NCI-H524 treated with DMSO at 0.1 percent for 48 hours (cell line): ENCODE data around the gene CSMD2.
"Not testable (repeated sequence)": the region's sequence is repeated elsewhere in the genome, so short reads cannot be mapped to it uniquely, and the experiment has no call there.

Experiments used
- DNase-seq: peaks from one replicate; lab custom pipeline; 2025; lab: John Stamatoyannopoulos, UW

CSMD2 gene

DNA sequence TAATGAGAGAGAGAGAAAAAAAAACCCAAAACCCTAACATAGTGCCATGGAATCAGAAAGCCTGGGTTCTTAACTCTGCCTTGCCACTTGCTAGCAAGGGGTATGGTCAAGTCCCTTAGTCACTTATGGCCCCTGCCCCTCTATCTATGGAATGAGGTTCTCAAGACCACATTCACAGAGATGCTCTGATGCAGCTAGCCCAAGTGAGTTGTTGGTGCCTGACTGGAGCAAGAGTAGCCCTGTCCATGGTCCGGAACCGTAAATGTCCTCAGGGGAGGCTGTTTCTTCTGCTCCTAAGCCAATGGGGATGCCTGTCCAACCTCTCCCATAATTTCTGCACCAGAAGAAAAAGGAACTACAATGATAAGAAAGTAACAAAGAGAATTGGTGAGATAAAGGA, 56.8 kb downstream of the CSMD2 start:
- no peak for DNase-seq

DNA sequence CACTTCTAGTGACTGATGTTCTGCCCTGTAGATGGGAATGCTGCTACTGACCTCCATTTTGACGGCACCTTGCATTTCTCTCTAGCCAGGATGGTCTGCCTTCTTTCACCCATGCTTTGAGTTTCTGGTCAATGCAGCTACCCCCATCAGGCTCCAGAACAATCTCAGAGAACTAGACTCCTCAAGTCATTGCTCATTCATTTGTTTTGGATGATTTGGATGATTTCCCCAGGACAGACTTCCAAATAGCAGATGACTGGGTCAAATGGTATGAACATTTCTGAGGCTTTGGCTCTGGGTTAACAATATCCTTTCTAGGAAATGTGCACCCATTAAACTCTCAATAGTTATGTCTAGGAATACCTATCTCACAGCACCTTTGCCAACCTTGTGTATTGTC, 63.9 kb downstream of the CSMD2 start:
- no peak for DNase-seq

DNA sequence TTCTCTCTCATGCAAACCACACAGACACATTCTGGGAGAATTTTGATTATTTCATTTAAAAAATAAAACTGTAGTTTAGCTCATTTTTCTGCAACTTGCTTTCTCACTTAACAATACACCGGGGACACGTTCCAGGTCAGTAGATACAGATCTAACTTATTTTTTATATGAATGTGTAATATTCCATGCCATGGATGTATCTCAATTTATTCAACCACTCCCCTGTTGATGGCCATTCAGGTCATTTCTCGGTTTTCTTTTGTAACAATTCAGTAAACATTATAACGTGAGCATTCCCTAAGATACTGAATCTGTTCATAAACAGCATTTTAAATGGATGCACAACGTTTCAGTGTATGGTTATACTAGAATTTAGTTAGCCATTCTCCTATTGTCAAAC, 64.7 kb downstream of the CSMD2 start:
- DNase-seq, result no peak

DNA sequence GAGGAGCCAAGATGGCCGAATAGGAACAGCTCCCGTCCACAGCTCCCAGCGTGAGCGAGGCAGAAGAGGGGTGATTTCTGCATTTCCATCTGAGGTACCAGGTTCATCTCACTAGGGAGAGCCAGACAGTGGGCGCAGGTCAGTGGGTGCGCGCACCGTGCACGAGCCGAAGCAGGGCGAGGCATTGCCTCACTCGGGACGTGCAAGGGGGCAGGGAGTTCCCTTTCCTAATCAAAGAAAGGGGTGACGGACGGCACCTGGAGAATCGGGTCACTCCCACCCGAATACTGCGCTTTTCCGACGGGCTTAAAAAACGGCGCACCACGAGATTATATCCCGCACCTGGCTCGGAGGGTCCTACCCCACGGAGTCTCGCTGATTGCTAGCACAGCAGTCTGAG, 72.6 kb downstream of the CSMD2 start:
- DNase-seq, result not testable (repeated sequence)

DNA sequence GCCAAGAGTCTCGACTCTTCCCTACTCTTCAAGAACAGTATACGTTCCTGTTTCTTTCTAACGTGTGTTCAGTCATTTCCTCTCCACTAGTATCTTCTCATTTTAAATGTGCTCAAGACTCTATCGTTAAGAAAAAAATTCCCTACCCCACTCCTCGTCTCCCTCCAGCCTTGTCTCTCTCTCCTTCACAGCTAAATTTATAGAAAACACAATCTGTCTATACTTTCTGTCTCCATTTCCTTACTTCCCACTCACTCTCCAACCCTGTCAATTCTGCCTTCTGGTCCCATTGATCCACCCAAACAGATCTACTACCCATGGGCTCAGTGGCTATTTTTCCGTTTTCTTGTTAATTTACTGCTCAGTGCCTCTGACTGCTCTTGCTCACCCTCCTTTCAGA, 75.3 kb downstream of the CSMD2 start:
- DNase-seq, result no peak

DNA sequence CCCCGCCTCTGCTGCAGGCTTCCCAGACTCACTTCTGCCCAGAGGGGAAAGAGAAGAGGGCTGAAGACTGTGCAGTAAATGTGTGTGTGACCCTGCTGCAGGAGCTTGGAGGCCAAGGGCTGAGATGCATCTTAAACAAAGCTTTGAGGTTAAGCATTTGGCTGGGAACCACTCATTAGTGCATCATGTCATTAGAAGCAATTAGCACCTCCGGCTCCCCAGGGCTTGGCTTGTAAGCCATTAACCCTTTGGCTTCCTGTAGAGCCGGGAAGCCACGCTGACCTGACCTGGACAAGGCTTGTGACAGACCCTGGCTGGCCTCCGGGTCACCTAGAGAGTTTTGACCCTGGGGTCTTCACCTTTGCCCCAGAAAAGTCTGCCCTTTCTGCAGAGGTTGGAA, 77.0 kb downstream of the CSMD2 start:
- no peak for DNase-seq

DNA sequence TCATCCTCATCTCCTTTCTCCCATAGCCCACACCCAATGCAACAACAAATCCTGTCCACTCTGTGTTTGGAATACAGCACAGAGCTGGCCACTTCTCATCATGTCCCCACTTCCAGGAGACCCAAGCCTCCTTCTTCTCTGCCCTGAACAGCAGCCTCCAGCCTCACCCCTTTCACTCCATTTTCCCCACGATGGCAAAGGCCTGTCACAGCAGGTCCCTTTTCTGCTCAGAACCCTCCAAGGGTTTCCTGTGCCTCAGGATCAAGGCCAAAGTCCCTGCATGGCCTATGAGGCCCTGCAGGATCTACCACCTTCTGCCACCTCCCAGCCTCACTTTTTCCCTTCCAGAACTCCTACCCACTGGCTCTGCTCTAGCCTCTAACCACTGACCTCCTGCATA, 78.5 kb downstream of the CSMD2 start:
- DNase-seq, result no peak

DNA sequence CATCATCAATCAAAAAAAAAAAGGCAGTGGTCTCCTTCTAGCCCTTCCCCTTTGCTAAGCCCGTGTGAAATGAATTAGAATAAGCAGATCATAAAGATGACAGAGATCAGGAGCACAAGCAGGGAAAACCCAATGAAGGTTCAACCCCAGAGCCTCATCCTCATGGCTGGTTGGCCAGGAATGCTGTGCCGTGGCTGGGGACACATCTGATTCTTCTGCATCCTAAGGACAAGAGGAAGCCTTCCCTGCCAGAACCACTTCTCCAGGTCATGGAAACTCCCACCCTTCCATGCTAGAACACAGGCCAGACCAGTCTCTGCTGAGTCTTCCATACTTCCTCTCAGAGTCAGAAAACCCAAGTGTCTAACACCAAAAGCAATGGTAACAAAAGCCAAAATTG, 81.1 kb downstream of the CSMD2 start:
- no peak for DNase-seq

DNA sequence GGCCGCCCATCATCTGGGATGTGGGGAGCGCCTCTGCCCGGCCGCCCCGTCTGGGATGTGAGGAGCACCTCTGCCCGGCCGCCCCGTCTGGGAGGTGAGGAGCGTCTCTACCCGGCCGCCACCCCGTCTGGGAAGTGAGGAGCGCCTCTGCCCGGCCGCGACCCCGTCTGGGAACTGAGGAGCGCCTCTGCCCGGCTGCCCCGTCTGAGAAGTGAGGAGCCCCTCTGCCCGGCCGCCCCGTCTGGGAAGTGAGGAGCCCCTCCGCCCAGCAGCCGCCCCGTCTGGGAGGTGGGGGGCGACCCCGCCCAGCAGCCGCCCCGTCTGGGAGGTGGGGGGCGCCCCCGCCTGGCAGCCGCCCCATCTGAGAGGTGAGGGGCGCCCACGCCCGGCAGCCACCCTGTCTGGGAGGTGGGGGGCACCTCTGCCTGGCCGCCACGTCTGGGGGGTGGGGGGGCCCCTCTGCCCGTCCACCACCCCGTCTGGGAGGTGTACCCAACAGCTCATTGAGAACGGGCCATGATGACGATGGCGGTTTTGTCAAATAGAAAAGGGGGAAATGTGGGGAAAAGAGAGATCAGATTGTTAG, 82.9 kb downstream of the CSMD2 start:
- not testable (repeated sequence) for DNase-seq

DNA sequence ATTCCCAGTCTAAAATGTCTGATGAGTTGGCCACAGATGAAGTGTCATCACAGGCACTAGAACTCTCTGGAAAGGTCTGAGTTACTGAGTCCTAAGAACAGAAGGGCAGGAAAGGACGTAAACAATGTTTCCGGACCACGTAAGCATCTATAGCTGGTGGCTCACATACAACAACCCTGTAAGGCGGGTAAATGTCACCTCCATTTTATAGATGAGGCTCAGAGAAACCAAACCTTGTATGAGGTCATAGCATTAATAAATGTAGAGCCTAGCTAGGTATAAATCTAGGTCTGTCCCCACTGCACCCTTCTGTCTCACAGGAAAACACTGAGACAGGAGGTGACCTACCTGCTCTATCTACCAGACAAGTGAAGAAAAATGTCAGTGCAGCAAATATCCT, 86.6 kb downstream of the CSMD2 start:
- no peak for DNase-seq

DNA sequence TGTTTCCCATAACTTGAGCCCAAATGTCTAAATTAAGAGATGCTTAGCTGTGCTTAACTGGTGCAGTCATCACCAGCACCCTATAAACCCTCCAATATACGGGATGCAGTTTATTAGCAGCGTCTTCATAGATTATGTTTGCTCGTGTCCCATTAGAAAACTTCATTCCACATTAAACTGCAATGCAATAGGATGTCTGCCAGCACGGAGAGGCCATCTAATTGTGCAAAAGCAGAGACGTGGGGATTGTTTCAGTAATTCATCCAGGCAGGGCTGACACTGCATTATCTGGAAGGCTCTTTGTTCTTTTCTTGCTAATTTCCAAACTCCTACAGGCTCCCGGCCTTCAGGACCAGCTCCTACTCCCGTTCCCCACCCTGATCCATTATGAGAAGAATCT, 89.5 kb downstream of the CSMD2 start:
- DNase-seq, result no peak

DNA sequence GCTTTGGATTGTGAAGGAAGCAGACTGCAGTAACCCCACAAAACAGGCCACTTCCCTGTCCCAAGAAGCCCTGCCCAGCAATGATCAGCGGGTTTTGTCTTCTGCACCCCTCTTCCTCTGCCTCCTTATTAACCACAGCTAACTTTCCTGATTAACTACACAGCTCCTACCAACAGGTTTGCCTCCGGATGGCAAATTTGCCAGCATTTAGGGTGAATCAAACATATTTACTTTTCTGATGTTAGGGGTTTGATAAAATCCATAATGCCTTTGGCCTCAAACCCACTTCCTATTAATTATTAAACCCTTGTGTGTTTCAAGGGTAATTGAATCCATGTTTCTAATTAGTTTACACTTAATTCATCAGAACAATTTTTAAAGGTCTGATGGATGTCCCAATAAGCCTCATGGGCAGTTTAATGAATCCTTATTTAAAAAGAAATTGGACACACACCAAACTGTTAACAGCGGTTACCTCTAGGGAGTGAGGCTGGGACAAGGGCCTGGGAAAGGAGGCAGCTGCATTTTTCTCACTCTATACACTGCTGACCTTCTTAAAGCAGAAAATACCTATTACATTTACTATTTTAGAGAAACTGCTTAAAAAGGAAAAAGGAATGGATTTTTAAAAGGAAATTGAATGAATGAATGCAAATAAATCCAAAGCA, 91.9 kb downstream of the CSMD2 start:
- DNase-seq, result no peak

DNA sequence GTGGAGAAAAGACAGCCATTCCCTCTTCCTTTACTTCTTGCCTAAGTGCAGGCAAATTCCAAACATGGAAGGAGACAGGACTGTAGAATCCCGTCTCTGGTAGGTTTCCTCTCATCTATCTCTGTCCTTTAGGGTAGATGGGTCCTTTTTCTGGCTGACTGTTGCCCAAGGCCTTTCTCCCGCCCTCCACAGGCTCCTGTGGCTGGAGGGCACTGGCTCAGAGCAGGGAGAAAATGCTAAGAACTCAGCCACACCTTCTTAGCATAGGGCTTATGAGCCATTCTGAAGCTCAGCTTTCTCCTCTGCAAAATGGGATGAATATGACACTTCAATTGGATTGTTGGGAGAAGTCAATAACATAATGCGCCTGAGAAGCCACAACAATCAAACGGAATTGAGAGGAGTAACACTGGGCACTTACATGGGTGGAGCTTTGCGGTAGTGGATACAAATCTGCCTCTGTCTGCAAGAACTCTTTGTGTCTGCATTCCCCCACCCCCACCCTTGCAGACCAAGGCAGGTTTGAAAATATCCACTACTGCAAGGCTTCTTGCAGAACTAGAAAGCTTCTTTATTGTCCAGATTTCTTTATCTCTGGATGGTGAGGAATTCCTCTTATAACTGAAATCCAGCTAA, 94.7 kb downstream of the CSMD2 start:
- DNase-seq, result no peak

DNA sequence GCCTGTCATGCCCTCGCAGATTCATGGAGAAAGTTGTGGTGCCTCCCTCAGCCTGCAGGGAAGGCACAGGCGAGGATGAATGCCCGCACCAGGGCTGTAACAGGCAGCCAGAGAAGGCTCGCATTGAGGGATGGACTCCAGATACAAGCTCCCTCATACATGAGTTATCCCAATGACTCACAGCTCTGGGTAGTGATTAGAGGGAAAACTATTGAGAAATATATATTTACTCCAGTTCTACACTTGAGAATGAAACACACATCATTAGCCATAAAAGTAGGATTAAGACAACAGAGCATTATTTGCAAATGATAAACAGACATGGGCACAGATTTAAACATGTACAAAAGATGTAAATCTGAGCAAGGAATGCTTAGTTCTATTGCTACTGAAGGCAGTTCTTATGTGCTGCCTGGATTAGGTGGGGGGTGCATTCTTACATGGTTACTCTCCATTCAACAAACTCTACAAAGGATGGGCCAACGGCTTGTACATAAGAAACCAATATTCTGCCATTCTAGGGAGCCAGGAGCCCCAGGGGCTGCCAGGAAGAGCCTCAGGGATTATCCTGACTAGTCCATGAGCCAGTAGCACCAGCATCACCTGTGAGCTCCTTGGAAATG, 97.9 kb downstream of the CSMD2 start:
- no peak for DNase-seq

DNA sequence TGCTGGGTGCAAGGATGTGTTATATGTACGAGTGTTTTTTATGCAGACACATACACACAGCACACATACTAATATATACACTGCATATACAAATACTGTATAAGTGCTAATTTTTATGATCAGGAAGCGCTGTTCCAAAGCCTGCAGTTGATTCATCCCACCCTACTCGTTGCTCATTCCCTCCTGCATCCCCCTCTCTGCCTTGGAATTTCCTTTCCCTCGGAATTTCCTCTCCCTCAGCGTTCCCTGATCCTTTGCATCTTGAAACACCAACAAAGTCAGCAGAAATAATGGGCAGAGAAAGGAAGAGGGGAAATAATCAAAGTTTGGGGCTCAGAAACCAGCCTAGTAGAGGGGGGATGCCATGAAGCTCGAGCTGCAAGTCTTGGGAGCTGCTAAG, 98.9 kb downstream of the CSMD2 start:
- DNase-seq, result no peak

DNA sequence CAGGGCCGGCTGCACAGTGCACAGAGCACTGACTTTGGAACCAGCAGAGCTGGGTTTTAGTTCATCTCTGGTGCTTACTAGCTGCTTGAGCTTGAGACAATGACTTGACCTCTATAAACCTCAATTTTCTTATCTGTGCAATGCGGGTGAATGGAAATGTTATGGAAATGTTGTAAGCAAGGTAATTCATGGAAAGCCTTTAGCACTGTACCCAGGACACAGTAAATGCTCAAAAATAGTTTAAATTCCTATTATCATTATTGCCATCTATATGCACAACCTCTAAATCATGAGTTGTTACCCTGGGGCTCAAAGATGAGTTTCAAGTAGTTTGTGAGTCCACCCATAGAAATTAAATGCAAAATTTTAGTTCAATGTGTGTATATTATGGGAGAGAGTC, 99.5 kb downstream of the CSMD2 start:
- DNase-seq, result no peak

DNA sequence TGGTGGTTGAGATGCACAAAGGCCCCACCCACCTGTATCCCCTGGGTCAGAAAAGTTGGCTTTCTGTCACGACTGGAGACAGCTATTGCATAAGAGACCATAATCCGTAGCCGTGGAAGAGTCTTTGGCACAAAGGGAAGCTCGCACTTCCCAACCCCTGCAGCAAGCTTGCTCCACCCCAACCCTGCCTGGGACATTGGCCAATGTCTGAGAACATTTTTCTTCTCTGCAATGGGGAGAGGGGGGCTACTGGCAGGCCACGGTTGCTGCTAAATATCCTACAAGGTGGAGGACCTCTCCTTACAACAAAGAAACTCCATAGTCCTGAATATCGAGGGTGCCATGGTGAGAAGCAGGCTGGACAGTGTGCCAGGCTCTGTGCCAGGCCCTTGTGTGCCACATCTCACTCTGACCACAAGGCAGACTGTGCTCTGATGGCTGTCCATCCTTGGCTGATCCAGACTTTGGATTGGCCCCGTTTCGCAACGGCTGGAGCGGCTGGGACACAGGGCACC, 104.1 kb downstream of the CSMD2 start:
- DNase-seq, result no peak

DNA sequence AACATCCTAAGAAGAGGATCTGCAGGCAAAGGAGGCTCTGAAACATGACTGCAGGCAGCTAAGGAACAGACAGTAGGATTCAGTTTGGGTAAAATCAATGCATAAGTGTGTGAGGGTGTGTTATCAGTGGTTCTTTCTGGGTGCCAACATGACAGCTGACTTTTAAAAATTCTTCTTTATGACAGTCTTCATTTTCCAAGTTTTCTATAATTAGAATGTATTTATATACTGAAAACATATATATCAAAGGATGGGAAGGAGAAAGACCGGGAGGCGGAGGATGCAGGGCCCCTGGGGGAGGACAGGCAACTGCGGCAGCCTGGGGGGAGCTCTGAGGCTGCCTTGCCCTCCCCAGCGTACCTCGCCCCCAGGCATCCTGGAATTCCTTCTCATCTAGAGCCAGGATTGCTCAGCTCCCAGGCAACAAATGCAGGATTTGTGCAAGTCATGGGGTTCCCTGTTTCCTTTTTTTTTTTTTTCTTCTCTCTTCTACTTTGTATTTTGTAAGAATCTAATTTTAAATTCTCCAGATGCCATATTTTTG, 104.8 kb downstream of the CSMD2 start:
- DNase-seq, result no peak

DNA sequence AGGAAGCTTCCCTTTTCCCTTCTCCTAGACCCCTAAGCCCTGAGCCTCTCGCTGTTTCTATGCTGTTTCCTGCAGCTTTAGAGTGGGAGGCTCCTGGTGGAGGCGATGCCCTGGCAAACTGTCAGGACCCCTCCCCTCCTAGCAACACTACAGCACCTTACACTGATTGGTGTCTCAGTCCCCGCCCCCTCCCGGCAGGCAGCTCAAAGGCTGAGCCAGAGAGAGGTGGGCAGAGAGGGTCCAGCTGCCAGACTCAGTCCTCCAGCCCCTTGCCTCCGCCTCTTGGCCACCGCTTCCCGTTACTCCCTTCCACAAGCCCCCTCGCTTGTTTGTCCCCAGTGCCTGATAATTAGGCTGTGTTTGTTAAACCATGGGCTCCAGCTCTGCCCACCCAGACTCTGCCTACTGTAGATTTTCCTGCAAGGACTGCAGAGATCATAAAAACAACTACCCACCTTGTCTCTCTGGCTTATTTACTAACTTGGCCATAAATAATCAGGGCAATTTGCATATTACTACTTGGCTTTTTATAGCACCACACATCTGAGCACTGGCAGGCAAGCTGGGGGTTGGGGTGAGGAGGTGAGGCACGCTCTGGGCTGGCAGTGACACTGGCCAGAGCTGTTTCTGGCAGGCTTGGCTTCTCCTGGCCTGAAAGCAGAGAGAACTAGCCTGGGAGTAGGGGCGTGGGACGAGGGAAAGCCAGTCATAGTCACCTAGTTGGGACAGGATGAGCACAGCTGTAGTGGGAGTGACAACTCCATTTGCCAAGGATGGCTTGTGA, 107.5 kb downstream of the CSMD2 start:
- no peak for DNase-seq

DNA sequence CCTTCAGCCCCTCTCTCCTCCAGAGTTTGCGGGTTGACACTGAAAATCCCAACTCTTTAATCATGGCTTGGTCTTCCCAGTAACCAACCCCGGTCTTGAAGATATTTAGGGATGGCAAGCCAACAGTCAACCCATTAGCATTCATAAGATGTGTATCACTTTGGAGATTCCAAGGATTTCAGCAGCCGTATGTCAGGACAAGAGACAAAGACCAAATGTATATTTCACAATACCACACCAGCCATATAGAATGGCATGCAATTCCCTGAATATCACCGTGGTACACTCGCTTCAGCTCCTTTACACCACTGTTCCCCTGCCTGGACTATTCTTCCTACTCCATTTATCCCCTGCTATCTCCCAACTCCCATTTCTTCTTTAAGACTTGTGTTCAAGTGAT, 109.2 kb downstream of the CSMD2 start:
- DNase-seq, result no peak

DNA sequence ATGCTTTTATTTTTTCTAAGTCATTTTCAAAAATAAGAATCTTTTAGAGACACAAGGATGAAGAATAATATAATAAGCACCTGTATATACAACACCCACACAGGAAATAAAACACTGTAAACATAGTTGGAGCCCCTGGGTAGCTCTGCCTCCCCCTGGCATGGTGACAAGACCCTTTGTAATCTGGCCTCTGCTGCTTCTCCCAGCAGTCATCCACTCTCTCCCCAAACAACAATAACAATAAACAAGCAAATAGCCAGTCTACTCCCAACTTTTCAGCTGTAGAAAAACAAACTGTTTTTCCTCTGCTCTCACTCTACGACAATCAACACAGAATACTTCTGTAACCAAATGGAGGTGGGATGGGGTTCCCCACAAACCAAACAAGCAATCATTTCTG, 110.1 kb downstream of the CSMD2 start:
- DNase-seq, result no peak

DNA sequence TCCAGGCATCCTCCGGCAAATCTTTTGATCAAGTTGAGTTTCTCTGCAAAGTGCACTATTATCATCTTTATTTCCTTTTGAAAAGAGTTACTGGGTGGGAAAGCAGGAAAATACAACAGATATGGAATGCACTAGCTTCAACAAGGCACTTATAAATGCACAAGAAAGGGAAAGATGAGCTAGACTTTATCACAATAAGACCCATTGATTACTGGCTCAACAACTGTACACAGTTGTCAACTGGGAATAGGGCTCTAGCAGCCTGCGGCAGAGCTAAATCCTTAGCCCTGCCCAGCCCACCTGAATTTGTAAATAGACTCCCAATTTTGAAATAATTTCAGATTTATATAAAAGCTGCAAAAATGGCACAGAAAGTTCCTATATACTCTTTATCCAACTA, 111.4 kb downstream of the CSMD2 start:
- no peak for DNase-seq
